ENCODE data around the gene ISM2.

ISM2 gene

DNA sequence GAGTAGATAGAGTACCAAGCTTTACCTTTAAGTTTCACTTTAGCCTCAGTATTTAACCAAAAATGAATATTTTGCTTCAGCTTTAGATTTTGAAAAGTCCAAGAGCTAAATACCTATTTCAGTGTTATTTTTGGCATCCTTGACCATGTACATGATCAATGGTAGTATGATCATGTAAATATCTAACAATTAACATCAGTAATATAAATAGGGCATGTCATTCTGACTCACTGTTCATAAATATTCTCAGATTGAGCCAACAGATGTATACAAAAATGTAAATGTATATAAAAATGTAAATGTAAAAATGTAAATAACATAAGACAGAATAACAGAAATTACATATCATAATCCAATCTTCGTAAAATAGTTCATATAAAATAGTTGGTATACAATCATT, 60.0 kb downstream of the ISM2 start:
- no peak overlapping the region for H2AFZ ChIP-seq (ENCODE audit: low read length)
- no peak overlapping the region for H4K8ac ChIP-seq (ENCODE audit: low read depth, low read length)
- no peak overlapping the region for H3K4ac ChIP-seq (ENCODE audit: low read length)
- no peak for DNase-seq (ENCODE audit: low spot score)
- no peaks in the 10 kb centered on the region for H3K27me3 ChIP-seq (ENCODE audit: control insufficient read depth in 3 of 3, insufficient read depth in 3 of 3, low read depth in 1 of 3, low read length in 3 of 3)
- H3K4me1 ChIP-seq (ENCODE audit: control insufficient read depth in 2 of 2, insufficient read depth in 1 of 2, low read depth in 1 of 2, low read length in 2 of 2) = no peaks in the 10 kb centered on the region
- H2BK5ac ChIP-seq (ENCODE audit: low read length) = no peak overlapping the region
- no peak overlapping the region for H3K23ac ChIP-seq (ENCODE audit: low read depth, low read length, poor library complexity)
- no peak overlapping the region for H3K18ac ChIP-seq (ENCODE audit: low read length)
- H4K91ac ChIP-seq (ENCODE audit: low read depth, low read length, poor library complexity) = no peak overlapping the region
- no peak overlapping the region for H2BK12ac ChIP-seq (ENCODE audit: low read length)
- no peak overlapping the region for H2AK5ac ChIP-seq (ENCODE audit: low read depth, low read length)
- no peaks in the 10 kb centered on the region for H3K79me1 ChIP-seq (ENCODE audit: low read depth, low read length)
- no peak overlapping the region for H3K4me3 ChIP-seq (ENCODE audit: low read length in 2 of 2)
- H3K9ac ChIP-seq (ENCODE audit: low read depth, low read length, poor library complexity) = no peak overlapping the region
- peaks cover 8 to 87% of the 10 kb centered on the region in 2 donors for H3K36me3 ChIP-seq (replicated peaks in 1 of 2; ENCODE audit: control insufficient read depth in 2 of 2, insufficient read depth in 2 of 2, low read length in 2 of 2)
- H3K9me3 ChIP-seq (replicated peaks in 1 of 2; ENCODE audit: control insufficient read depth in 2 of 2, insufficient read depth in 1 of 2, low read depth in 1 of 2, low read length in 2 of 2) = no peaks in the 10 kb centered on the region
- no peak overlapping the region for H2BK120ac ChIP-seq (ENCODE audit: low read depth, low read length)
- no peak overlapping the region for H3K27ac ChIP-seq (replicated peaks; ENCODE audit: low read length)
- no peak overlapping the region for H2BK15ac ChIP-seq (ENCODE audit: low read length)
- H3K14ac ChIP-seq (ENCODE audit: low read length) = no peak overlapping the region
- no CpG with 5 or more reads among the region's 1 CpG for WGBS, 2 donors (ENCODE audit: extremely low coverage in 2 of 2, insufficient read length in 2 of 2, insufficient replicate concordance in 1 of 2)
- H3K4me2 ChIP-seq (ENCODE audit: insufficient read depth, low read length, poor library complexity, severe bottlenecking) = no peak overlapping the region

DNA sequence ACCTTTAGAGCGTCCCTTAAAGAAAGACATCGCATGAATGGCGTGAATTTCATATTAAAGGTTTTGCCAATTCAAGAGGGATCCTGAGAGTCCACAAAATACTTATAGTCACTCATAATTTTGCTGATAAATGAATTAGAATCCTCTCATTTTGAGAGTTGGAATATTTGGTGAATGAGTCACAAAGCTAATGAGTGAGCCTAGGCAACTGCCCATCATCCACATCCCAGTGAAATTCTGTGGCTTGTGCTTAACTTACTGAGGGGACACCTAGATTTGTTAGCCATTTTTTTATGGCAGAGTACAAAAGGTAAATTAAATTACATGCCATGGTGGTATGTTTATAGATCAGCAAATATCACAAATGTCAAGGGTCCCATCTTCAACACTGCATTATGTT, 62.6 kb downstream of the ISM2 start:
- no peak overlapping the region for H2BK12ac ChIP-seq (ENCODE audit: low read length)
- no peak overlapping the region for H3K27ac ChIP-seq (replicated peaks; ENCODE audit: low read length)
- no peak overlapping the region for H3K18ac ChIP-seq (ENCODE audit: low read length)
- H2AFZ ChIP-seq (ENCODE audit: low read length) = no peak overlapping the region
- H3K4me2 ChIP-seq (ENCODE audit: insufficient read depth, low read length, poor library complexity, severe bottlenecking) = no peak overlapping the region
- no peak overlapping the region for H3K9ac ChIP-seq (ENCODE audit: low read depth, low read length, poor library complexity)
- no peak overlapping the region for H3K4ac ChIP-seq (ENCODE audit: low read length)
- H3K27me3 ChIP-seq (ENCODE audit: control insufficient read depth in 3 of 3, insufficient read depth in 3 of 3, low read depth in 1 of 3, low read length in 3 of 3) = no peaks in the 10 kb centered on the region
- H2BK5ac ChIP-seq (ENCODE audit: low read length) = no peak overlapping the region
- no peak overlapping the region for H4K91ac ChIP-seq (ENCODE audit: low read depth, low read length, poor library complexity)
- H3K14ac ChIP-seq (ENCODE audit: low read length) = no peak overlapping the region
- H2BK120ac ChIP-seq (ENCODE audit: low read depth, low read length) = no peak overlapping the region
- no peak overlapping the region for H3K4me3 ChIP-seq (ENCODE audit: low read length in 2 of 2)
- no peak overlapping the region for H4K8ac ChIP-seq (ENCODE audit: low read depth, low read length)
- no peaks in the 10 kb centered on the region for H3K79me1 ChIP-seq (ENCODE audit: low read depth, low read length)
- H3K4me1 ChIP-seq (ENCODE audit: control insufficient read depth in 2 of 2, insufficient read depth in 1 of 2, low read depth in 1 of 2, low read length in 2 of 2) = no peaks in the 10 kb centered on the region
- no CpG with 5 or more reads among the region's 3 CpGs for WGBS, 2 donors (ENCODE audit: extremely low coverage in 2 of 2, insufficient read length in 2 of 2, insufficient replicate concordance in 1 of 2)
- peaks cover 2 to 87% of the 10 kb centered on the region in 2 donors for H3K36me3 ChIP-seq (replicated peaks in 1 of 2; ENCODE audit: control insufficient read depth in 2 of 2, insufficient read depth in 2 of 2, low read length in 2 of 2)
- no peak overlapping the region for H3K23ac ChIP-seq (ENCODE audit: low read depth, low read length, poor library complexity)
- DNase-seq (ENCODE audit: low spot score) = no peak
- H3K9me3 ChIP-seq (replicated peaks in 1 of 2; ENCODE audit: control insufficient read depth in 2 of 2, insufficient read depth in 1 of 2, low read depth in 1 of 2, low read length in 2 of 2) = no peaks in the 10 kb centered on the region
- no peak overlapping the region for H2AK5ac ChIP-seq (ENCODE audit: low read depth, low read length)
- no peak overlapping the region for H2BK15ac ChIP-seq (ENCODE audit: low read length)

GRCh38 chr14:77426396-77426795, 72.2 kb downstream of the ISM2 start:
- H2BK5ac ChIP-seq (ENCODE audit: low read length) = no peak overlapping the region
- no peak overlapping the region for H3K4ac ChIP-seq (ENCODE audit: low read length)
- no peak overlapping the region for H2AFZ ChIP-seq (ENCODE audit: low read length)
- no peak overlapping the region for H3K14ac ChIP-seq (ENCODE audit: low read length)
- no peak overlapping the region for H4K91ac ChIP-seq (ENCODE audit: low read depth, low read length, poor library complexity)
- no peak overlapping the region for H3K9ac ChIP-seq (ENCODE audit: low read depth, low read length, poor library complexity)
- H3K27ac ChIP-seq (replicated peaks; ENCODE audit: low read length) = no peak overlapping the region
- H2BK120ac ChIP-seq (ENCODE audit: low read depth, low read length) = no peak overlapping the region
- no peaks in the 10 kb centered on the region for H3K79me1 ChIP-seq (ENCODE audit: low read depth, low read length)
- H3K4me1 ChIP-seq (ENCODE audit: control insufficient read depth in 2 of 2, insufficient read depth in 1 of 2, low read depth in 1 of 2, low read length in 2 of 2) = no peaks in the 10 kb centered on the region
- H3K4me2 ChIP-seq (ENCODE audit: insufficient read depth, low read length, poor library complexity, severe bottlenecking) = no peak overlapping the region
- H3K27me3 ChIP-seq (ENCODE audit: control insufficient read depth in 3 of 3, insufficient read depth in 3 of 3, low read depth in 1 of 3, low read length in 3 of 3) = no peaks in the 10 kb centered on the region
- H4K8ac ChIP-seq (ENCODE audit: low read depth, low read length) = no peak overlapping the region
- H3K18ac ChIP-seq (ENCODE audit: low read length) = no peak overlapping the region
- no peak overlapping the region for H3K4me3 ChIP-seq (ENCODE audit: low read length in 2 of 2)
- no CpG with 5 or more reads among the region's 3 CpGs for WGBS, 2 donors (ENCODE audit: extremely low coverage in 2 of 2, insufficient read length in 2 of 2, insufficient replicate concordance in 1 of 2)
- DNase-seq (ENCODE audit: low spot score) = no peak
- peaks cover 20 to 88% of the 10 kb centered on the region in 2 donors for H3K36me3 ChIP-seq (replicated peaks in 1 of 2; ENCODE audit: control insufficient read depth in 2 of 2, insufficient read depth in 2 of 2, low read length in 2 of 2)
- no peak overlapping the region for H2BK12ac ChIP-seq (ENCODE audit: low read length)
- H2BK15ac ChIP-seq (ENCODE audit: low read length) = no peak overlapping the region
- H2AK5ac ChIP-seq (ENCODE audit: low read depth, low read length) = no peak overlapping the region
- H3K9me3 ChIP-seq (replicated peaks in 1 of 2; ENCODE audit: control insufficient read depth in 2 of 2, insufficient read depth in 1 of 2, low read depth in 1 of 2, low read length in 2 of 2) = no peaks in the 10 kb centered on the region
- no peak overlapping the region for H3K23ac ChIP-seq (ENCODE audit: low read depth, low read length, poor library complexity)

GRCh38 chr14:77424862-77425261, 73.8 kb downstream of the ISM2 start:
- Histone ChIP-seq H3K14ac (ENCODE audit: low read length) (no peak overlapping the region), H3K9ac (ENCODE audit: low read depth, low read length, poor library complexity) (no peak overlapping the region), H4K8ac (ENCODE audit: low read depth, low read length) (no peak overlapping the region), H3K27me3 (ENCODE audit: control insufficient read depth in 3 of 3, insufficient read depth in 3 of 3, low read depth in 1 of 3, low read length in 3 of 3) (no peaks in the 10 kb centered on the region), H2BK12ac (ENCODE audit: low read length) (no peak overlapping the region), H3K23ac (ENCODE audit: low read depth, low read length, poor library complexity) (no peak overlapping the region), H3K79me1 (ENCODE audit: low read depth, low read length) (no peaks in the 10 kb centered on the region), H3K36me3 (replicated peaks in 1 of 2; ENCODE audit: control insufficient read depth in 2 of 2, insufficient read depth in 2 of 2, low read length in 2 of 2) (peaks cover 20 to 75% of the 10 kb centered on the region in 2 donors), H2BK5ac (ENCODE audit: low read length) (no peak overlapping the region), H3K4me1 (ENCODE audit: control insufficient read depth in 2 of 2, insufficient read depth in 1 of 2, low read depth in 1 of 2, low read length in 2 of 2) (no peaks in the 10 kb centered on the region), H3K18ac (ENCODE audit: low read length) (no peak overlapping the region), H4K91ac (ENCODE audit: low read depth, low read length, poor library complexity) (no peak overlapping the region), H2AK5ac (ENCODE audit: low read depth, low read length) (no peak overlapping the region), H3K4ac (ENCODE audit: low read length) (no peak overlapping the region), H3K27ac (replicated peaks; ENCODE audit: low read length) (no peak overlapping the region), H2BK15ac (ENCODE audit: low read length) (no peak overlapping the region), H3K4me2 (ENCODE audit: insufficient read depth, low read length, poor library complexity, severe bottlenecking) (no peak overlapping the region), H3K4me3 (ENCODE audit: low read length in 2 of 2) (no peak overlapping the region), H2BK120ac (ENCODE audit: low read depth, low read length) (no peak overlapping the region), H3K9me3 (replicated peaks in 1 of 2; ENCODE audit: control insufficient read depth in 2 of 2, insufficient read depth in 1 of 2, low read depth in 1 of 2, low read length in 2 of 2) (peaks cover 0 to 3% of the 10 kb centered on the region in 2 donors), H2AFZ (ENCODE audit: low read length) (no peak overlapping the region)
- DNase-seq (ENCODE audit: low spot score) = no peak
- WGBS, 2 donors (ENCODE audit: extremely low coverage in 2 of 2, insufficient read length in 2 of 2, insufficient replicate concordance in 1 of 2) = no CpG with 5 or more reads among the region's 3 CpGs
